ENCODE results near the gene OSBPL2.

DNA sequence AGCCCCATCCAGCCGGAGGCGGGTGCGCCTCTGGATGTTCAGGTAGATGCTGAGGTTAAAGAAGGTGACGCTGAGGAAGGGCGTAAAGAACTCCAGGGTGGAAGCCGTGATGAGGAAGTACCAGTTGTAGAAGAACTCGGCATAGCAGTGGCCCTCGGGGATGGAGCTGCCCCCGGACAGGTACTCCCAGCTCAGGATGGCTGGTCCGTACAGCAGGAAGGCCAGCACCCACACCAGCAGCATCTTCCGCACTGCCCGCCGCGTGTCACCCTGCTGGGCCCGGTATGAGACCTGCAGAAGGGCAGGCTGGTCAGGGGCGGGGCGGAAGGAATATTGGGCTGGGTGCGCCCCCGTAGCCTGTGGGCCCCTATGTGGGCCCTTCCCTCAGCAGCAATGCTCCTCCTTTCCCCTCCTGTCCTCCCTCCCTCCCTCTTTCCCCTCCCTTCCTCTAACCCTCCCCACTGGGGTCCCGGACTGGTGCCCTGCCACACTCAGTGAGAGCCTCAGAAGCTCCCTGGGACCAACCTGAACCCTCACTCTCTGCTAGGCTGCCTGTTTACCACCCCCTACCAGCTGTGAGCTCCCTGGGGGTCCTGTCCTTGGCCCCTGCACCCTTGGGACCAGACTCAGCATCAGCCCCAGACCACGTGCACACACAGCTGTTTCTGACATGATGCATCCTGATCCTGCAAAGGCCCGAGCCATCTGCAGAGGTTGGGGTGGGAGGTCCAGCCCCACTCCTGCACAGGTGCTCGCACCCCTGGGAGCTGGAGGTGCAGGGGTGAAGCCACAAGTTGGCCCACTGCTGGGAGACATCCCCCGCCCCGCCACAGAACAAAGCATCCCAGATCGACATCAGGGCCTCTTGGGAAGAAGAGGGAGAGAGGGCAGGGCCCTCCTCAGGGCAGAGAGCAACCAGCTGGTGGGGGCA is 21.4 kb upstream of the OSBPL2 start:
- TF ChIP-seq CTCF (IDR thresholded peaks at IDR 0.05) (no peak), POLR2AphosphoS5 (IDR thresholded peaks at IDR 0.05; ENCODE audit: low read depth, low read length) (no peak), REST (IDR thresholded peaks at IDR 0.05; ENCODE audit: insufficient read depth in 1 of 2, low read depth in 2 of 2, low read length in 1 of 2) (no peak), TCF7L2 (IDR thresholded peaks at IDR 0.05; ENCODE audit: low read depth, low read length) (no peak)
